Erythroblast (primary cell): ENCODE data around the gene OSBP2.

ENCODE experiments used
- GATA1 ChIP-seq: IDR thresholded peaks from 2 replicates; pipeline ENCODE4 v1.6.1; 2011; ENCODE audit warnings: low read depth, mild to moderate bottlenecking, control low read depth, low read length, moderate library complexity
- POLR2A ChIP-seq: IDR thresholded peaks from 2 replicates; pipeline ENCODE4 v1.6.1; 2011; ENCODE audit warnings: mild to moderate bottlenecking, low read length

DNA sequence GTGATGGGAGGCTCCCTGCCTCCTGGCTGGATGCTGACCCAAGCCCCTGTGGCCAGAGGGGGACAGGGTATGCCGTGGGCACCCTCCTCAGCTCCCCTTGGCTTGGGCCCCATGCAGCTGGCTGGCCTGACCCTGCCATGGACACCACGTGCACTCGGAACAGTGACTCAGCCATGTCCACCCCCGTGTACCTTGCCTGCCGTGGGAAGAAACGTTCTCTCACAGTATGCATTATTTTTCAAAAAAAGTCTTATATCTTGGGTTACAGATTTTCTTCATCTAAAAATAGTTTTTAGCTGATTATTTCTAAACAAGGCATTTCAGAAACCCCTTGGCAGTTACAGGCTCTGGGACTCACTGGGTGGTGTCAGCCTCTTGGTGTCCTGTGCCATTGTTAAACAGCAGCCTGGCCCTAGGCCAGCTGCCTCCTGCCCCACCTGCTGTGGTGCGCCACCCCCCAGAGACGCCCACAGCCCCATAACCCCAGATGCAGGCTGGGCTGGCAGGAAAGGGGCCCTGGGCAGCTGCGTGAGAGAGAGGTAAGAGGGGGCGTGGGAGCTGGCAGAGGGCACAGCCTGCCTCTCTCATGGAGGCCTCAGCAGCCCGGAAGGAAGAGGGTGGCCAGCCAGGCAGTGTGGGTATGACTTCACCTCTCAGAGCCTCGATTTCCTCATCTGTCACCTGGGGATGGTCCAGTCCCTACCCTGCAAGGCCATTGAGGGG, 174.2 kb downstream of the OSBP2 start:
- TF ChIP-seq POLR2A (no peak), GATA1 (no peak)
